GM12878 (cell line): ENCODE measurements around the gene DTX4. TPM values are rescaled to one million over a fixed set of nuclear protein-coding genes. Genes with fewer than 3 reads are reported as not detected.

Experiments
- ATAC-seq: fragments of 200-7000 bp; cut with Tn5 transposase; 3 replicates; pipeline ENCODE4 v1.9.1; 2020; ENCODE audit warnings: mild to moderate bottlenecking, moderate library complexity
- BruUV-seq: library from RNA; stranded (reverse); fragments of 400-500 nt; replicated peaks from 2 replicates; lab custom pipeline; 2021; lab: Mats Ljungman, UMichigan
- CTCF ChIA-PET: fragments of 300-600 bp; sonication (Branson Sonifier 250); formaldehyde crosslinking; extraction: SDS; loops from one replicate; lab custom pipeline; 2021; ENCODE audit warnings: inconsistent platforms; lab: Yijun Ruan, JAX
- POLR2A ChIA-PET: fragments of 350-600 bp; formaldehyde crosslinking; extraction: SDS; loops from one replicate; lab custom pipeline; 2021; ENCODE audit warnings: inconsistent platforms; lab: Charles Lee
- RAD21 ChIA-PET: fragments of 300-600 bp; sonication (Branson Sonifier 250); formaldehyde crosslinking; loops from one replicate; lab custom pipeline; 2023; ENCODE audit warnings: antibody characterized with exemption; ENCODE audit not compliant: unreplicated experiment; lab: Charles Lee
- SMC1A ChIA-PET: fragments of 300-600 bp; sonication (Branson Sonifier 250); formaldehyde crosslinking; loops from one replicate; lab custom pipeline; 2023; ENCODE audit not compliant: unreplicated experiment, uncharacterized antibody; lab: Charles Lee
- DNase-seq: peaks from one replicate; pipeline ENCODE4 v3.0.0-alpha.2; 2011; ENCODE audit warnings: low read depth, low spot score
- FAIRE-seq: peaks from 3 replicates; lab custom pipeline; 2011; peaks lifted over from hg19 to GRCh38; lab: Jason Lieb, UNC
- H2AFZ ChIP-seq: 2 replicates; pipeline ENCODE4 v1.6.0; 2011; ENCODE audit warnings: low read depth, low read length, control low read depth; ENCODE audit not compliant: control insufficient read depth
- H3K27ac ChIP-seq: 2 replicates; pipeline ENCODE4 v1.5.1; 2011; ENCODE audit warnings: control low read depth; ENCODE audit not compliant: control insufficient read depth, insufficient read depth
- H3K27me3 ChIP-seq, 2 experiments: replicated peaks in 1 of 2; 2 replicates each; pipeline versions ENCODE4 v1.6.0 to v1.6.1; 2011; ENCODE audit warnings: low read length in 1 of 2; ENCODE audit not compliant: control insufficient read depth in 2 of 2, insufficient read depth in 2 of 2
- H3K36me3 ChIP-seq, 2 experiments: 2 replicates each; pipeline ENCODE4 v1.5.1; 2011; ENCODE audit warnings: low read length in 1 of 2; ENCODE audit not compliant: control insufficient read depth in 2 of 2, insufficient read depth in 2 of 2
- H3K4me1 ChIP-seq: 2 replicates; pipeline ENCODE4 v1.6.1; 2011; ENCODE audit warnings: mild to moderate bottlenecking, low read length, moderate library complexity, mixed read lengths; ENCODE audit not compliant: control insufficient read depth, insufficient read depth
- H3K4me2 ChIP-seq: 2 replicates; pipeline ENCODE4 v1.6.0; 2011; ENCODE audit warnings: control low read depth; ENCODE audit not compliant: control insufficient read depth, insufficient read depth
- H3K4me3 ChIP-seq: fragments of 200-600 bp; sonication (generic); 2 replicates; pipeline ENCODE4 v1.5.1; 2016
- H3K79me2 ChIP-seq: 2 replicates; pipeline ENCODE4 v1.6.0; 2011; ENCODE audit warnings: low read length; ENCODE audit not compliant: control insufficient read depth, insufficient read depth
- H3K9ac ChIP-seq: 2 replicates; pipeline ENCODE4 v1.8.0; 2011; ENCODE audit warnings: low read length, control low read depth, mixed read lengths; ENCODE audit not compliant: control insufficient read depth, insufficient read depth
- H3K9me3 ChIP-seq: replicated peaks from 3 replicates; pipeline ENCODE4 v1.5.1; 2011; ENCODE audit warnings: mild to moderate bottlenecking, low read length; ENCODE audit not compliant: control insufficient read depth, insufficient read depth
- H4K20me1 ChIP-seq: 2 replicates; pipeline ENCODE4 v1.6.0; 2011; ENCODE audit not compliant: control insufficient read depth, insufficient read depth
- DPF2 ChIP-seq: fragments of 450-650 bp; IDR thresholded peaks from 2 replicates; pipeline ENCODE4 v1.6.1; 2017; ENCODE audit warnings: mild to moderate bottlenecking
- ETV6 ChIP-seq, 2 experiments: fragments of 450-650 bp in 1 of 2; IDR thresholded peaks in 1 of 2; conservative IDR thresholded peaks in 1 of 2; 2 replicates each; pipeline ENCODE4 v1.6.1; 2014; ENCODE audit warnings: antibody characterized with exemption in 1 of 2, borderline replicate concordance in 1 of 2, low read depth in 1 of 2, mild to moderate bottlenecking in 1 of 2, moderate library complexity in 1 of 2
- RB1 ChIP-seq: fragments of 450-650 bp; formaldehyde crosslinking; IDR thresholded peaks from 2 replicates; pipeline ENCODE4 v1.6.1; 2017; ENCODE audit warnings: mild to moderate bottlenecking, borderline replicate concordance
- RELB ChIP-seq: fragments of 450-650 bp; IDR thresholded peaks from 2 replicates; pipeline ENCODE4 v1.6.1; 2017; ENCODE audit warnings: low read depth, mild to moderate bottlenecking, moderate library complexity
- WGBS: methylation state at CpG from one replicate; pipeline ENCODE4 v1.1.6; 2016; ENCODE audit warnings: low lambda C conversion rate; ENCODE audit not compliant: insufficient replicate concordance, insufficient coverage; ENCODE audit errors: missing lambda C conversion rate; 5-methylcytosine and 5-hydroxymethylcytosine counted together
- in situ Hi-C: fragments of 300-500 bp; cut with MboI; formaldehyde crosslinking; loops from 9 replicates; pipeline ENCODE4 v1.14.3; 2018; ENCODE audit warnings: mixed read lengths
- intact Hi-C: fragments of 100-400 bp; cut with micrococcal nuclease; formaldehyde crosslinking; loops from one replicate; pipeline ENCODE4 v1.14.2; 2022; ENCODE audit not compliant: unreplicated experiment
- polyA plus RNA-seq, 11 experiments: library from polyadenylated mRNA; depleted of rRNA in 4 of 11; unstranded in 6 of 11; stranded (reverse) in 5 of 11; fragments of >200 nt; fragmentation: Nextera tagmentation in 4 of 11; fragmentation: Illumina TruSeq in 1 of 11; extraction: Ambion mirVana in 4 of 11; extraction: Trizol in 1 of 11; gene quantifications; 1 replicate in 1 of 11; 2 replicates in 10 of 11; pipeline versions ENCODE4 v1.2.1 to v1.2.3, GENCODE V29; 2011 to 2016; ENCODE audit warnings: inconsistent platforms in 2 of 11, missing spikeins in 2 of 11, low read depth in 1 of 11
- total RNA-seq, 4 experiments: library from RNA; depleted of rRNA in 3 of 4; stranded (reverse); fragments of >200 nt in 3 of 4; fragmentation: Illumina TruSeq in 1 of 4; extraction: Trizol in 1 of 4; gene quantifications; 2 replicates each; pipeline versions ENCODE4 v1.2.1 to v1.2.3, GENCODE V29; 2013 to 2021

Gene DTX4
- total and polyA plus RNA-seq, 10 of the 15 experiments (the other 5 are each of a cell fraction or from before 2014, with no cell fraction given): 3.8 to 25.8 (median 10.5) TPM

GRCh38 chr11:59218319-59218718 lies 46.4 kb downstream of the DTX4 start:
- RAD21 ChIA-PET: interaction anchor here (0.8 to 2.3 kb wide), 6 partner anchors 12 to 68 kb away, joined by 3 to 15 read pairs (median 3); partner anchors contain the start of gene DTX4
- peak overlapping the region; percentile 47; the same call in 1 of the 2 replicates for H3K4me2 ChIP-seq
- CTCF ChIA-PET: interaction anchor here (0.9 to 7.9 kb wide), 10 partner anchors 8 to 65 kb away, joined by 3 to 43 read pairs (median 6); partner anchors contain the start of gene DTX4
- SMC1A ChIA-PET: interaction anchor here (0.8 to 2.3 kb wide), 9 partner anchors 12 to 211 kb away, joined by 3 to 12 read pairs (median 3); no protein-coding TSS in a partner anchor
- TF ChIP-seq ETV6 (conservative IDR thresholded peaks at IDR 0.05 in 1 of 2, IDR thresholded peaks at IDR 0.05 in 1 of 2; ENCODE audit: borderline replicate concordance in 1 of 2, low read depth in 1 of 2): 0 out of 4 replicates have a peak, but pooled peaks of 1 of the 2 experiments have one; percentile 5
- TF ChIP-seq RB1: no peak
- TF ChIP-seq DPF2: no peak
- TF ChIP-seq RELB: no peak
- TF ChIP-seq, all 136 proteins: peak for 1
- intact Hi-C loops: loop anchor here (5.0 to 10.0 kb wide), 2 partner anchors 111 to 446 kb away; partner anchors contain the start of genes FAM111B and PATL1
- DNase-seq (no peak), ATAC-seq (no peak), FAIRE-seq (no peak)
- Histone ChIP-seq H3K79me2 (no peaks in the 10 kb centered on the region; the same call in 1 of the 2 replicates), H3K27ac (no peak overlapping the region), H3K9me3 (no peaks in the 10 kb centered on the region), H4K20me1 (no peaks in the 10 kb centered on the region), H3K4me1 (peaks cover 76% of the 10 kb centered on the region), H3K27me3 (no peaks in the 10 kb centered on the region), H3K4me3 (no peak overlapping the region), H3K9ac (no peak overlapping the region), H3K36me3 (no peaks in the 10 kb centered on the region), H2AFZ (no peak overlapping the region)
- no TSS peak for BruUV-seq
- POLR2A ChIA-PET: interaction anchor here (0.9 to 1.0 kb wide), 2 partner anchors 15 to 48 kb away, joined by 3 to 5 read pairs; no protein-coding TSS in a partner anchor
- WGBS: 97% methylated on average over 4 of the region's 4 CpGs
- in situ Hi-C loops: loop anchor here (10.0 kb wide), 1 partner anchor 336 kb away; no protein-coding TSS in a partner anchor
